Lung (tissue), 12 donors: Measurements from ENCODE around the gene CNKSR1. TPM values are rescaled to one million over a fixed set of nuclear protein-coding genes. Genes with fewer than 3 reads are reported as not detected.
A peak's percentile ranks its signal among the peaks of the same experiment; 100 is the strongest.

ENCODE experiments used
- ATAC-seq: fragments of 200-7000 bp; cut with Tn5 transposase; one replicate; pipeline ENCODE4 v1.9.1; 2020; ENCODE audit warnings: moderate number of reproducible peaks; ENCODE audit not compliant: insufficient read depth, low FRiP score
- DNase-seq, 3 donors: peaks; one replicate each; pipeline ENCODE4 v3.0.0-alpha.2; 2013 to 2017
- H3K27ac ChIP-seq, 2 donors: one replicate each; pipeline ENCODE4 v1.5.1; 2013; ENCODE audit warnings: mild to moderate bottlenecking in 2 of 2, moderate library complexity in 2 of 2, control low read depth in 1 of 2, inconsistent platforms in 1 of 2, low read depth in 1 of 2, low read length in 1 of 2
- H3K27me3 ChIP-seq, 3 donors: one replicate each; pipeline ENCODE4 v1.5.1; 2013; ENCODE audit warnings: low read length in 2 of 3; ENCODE audit not compliant: control insufficient read depth in 3 of 3, insufficient read depth in 3 of 3
- H3K36me3 ChIP-seq, 4 donors: one replicate each; pipeline ENCODE4 v1.5.1; 2013; ENCODE audit warnings: low read length in 4 of 4, mild to moderate bottlenecking in 1 of 4, moderate library complexity in 1 of 4; ENCODE audit not compliant: control insufficient read depth in 4 of 4, insufficient read depth in 4 of 4
- H3K4me1 ChIP-seq, 5 donors: one replicate each; pipeline ENCODE4 v1.5.1; 2013; ENCODE audit warnings: low read length in 5 of 5, mild to moderate bottlenecking in 2 of 5, moderate library complexity in 1 of 5; ENCODE audit not compliant: control insufficient read depth in 5 of 5, insufficient read depth in 5 of 5
- H3K4me3 ChIP-seq: one replicate; pipeline ENCODE4 v1.5.1; 2013; ENCODE audit warnings: mild to moderate bottlenecking, control low read depth, moderate library complexity
- H3K9ac ChIP-seq, 2 donors: one replicate each; pipeline ENCODE4 v1.5.1; 2013; ENCODE audit warnings: low read length in 2 of 2, control low read depth in 1 of 2; ENCODE audit not compliant: insufficient read depth in 1 of 2
- H3K9me3 ChIP-seq, 4 donors: one replicate each; pipeline ENCODE4 v1.5.1; 2013; ENCODE audit warnings: low read length in 3 of 4, mild to moderate bottlenecking in 1 of 4, moderate library complexity in 1 of 4; ENCODE audit not compliant: control insufficient read depth in 4 of 4, insufficient read depth in 3 of 4
- CTCF ChIP-seq: IDR thresholded peaks from 2 replicates; pipeline ENCODE4 v1.5.1; 2012; ENCODE audit warnings: mild to moderate bottlenecking; ENCODE audit errors: control extremely low read depth, extremely low read depth
- WGBS, 2 donors: extraction: QIAGEN DNeasy Blood & Tissue Kit; methylation state at CpG; one replicate each; pipeline ENCODE4 v1.1.7; 2013; 5-methylcytosine and 5-hydroxymethylcytosine counted together
- polyA plus RNA-seq, 2 donors: library from polyadenylated mRNA; stranded (reverse); fragments of 200-250 nt; gene quantifications; one replicate each; pipeline ENCODE4 v1.2.1, GENCODE V29; 2013
- total RNA-seq, 2 donors: library from RNA; depleted of rRNA in 1 of 2; stranded (reverse); fragments of >200 nt in 1 of 2; gene quantifications; one replicate each; pipeline ENCODE4 v1.2.1, GENCODE V29; 2014 to 2021
- donor health status: control.
- donor health status: control.
- donor health status: Bipolar disorder and iron deficiency.
- donor health status: healthy.
- donor health status: DM: yes; HTN: yes; CAD: no.

CNKSR1 gene
- total and polyA plus RNA-seq, 4 donors: 10.8 to 34.7 (median 28.3) TPM

GRCh38 chr1:26234644-26235370, 57.5 kb downstream of the CNKSR1 start:
- peak overlapping the region; percentile 90 to 93 for H3K9ac ChIP-seq
- peaks cover 0 to 10% (median 4%) of the 10 kb centered on the region in 5 donors for H3K4me1 ChIP-seq
- ATAC-seq: no peak
- peak overlapping the region; percentile 57 for H3K4me3 ChIP-seq
- no peaks in the 10 kb centered on the region for H3K27me3 ChIP-seq
- H3K36me3 ChIP-seq: peaks cover 0 to 4% (median 0%) of the 10 kb centered on the region in 4 donors
- TF ChIP-seq CTCF: no peak
- H3K27ac ChIP-seq: peak overlapping the region; percentile 88 to 95
- H3K9me3 ChIP-seq: no peaks in the 10 kb centered on the region
- peak; percentile 20 to 43 (median 39) for DNase-seq
- WGBS, 2 donors: 2 to 3% methylated on average over 30 of the region's 30 CpGs

GRCh38 chr1:26237230-26237966, 60.1 kb downstream of the CNKSR1 start:
- DNase-seq (no peak), ATAC-seq (no peak)
- no peak for TF ChIP-seq CTCF
- peaks cover 0 to 4% (median 0%) of the 10 kb centered on the region in 4 donors for H3K36me3 ChIP-seq
- H3K4me3 ChIP-seq: no peak overlapping the region
- no peaks in the 10 kb centered on the region for H3K27me3 ChIP-seq
- peak overlapping the region in 1 of 2 donors; percentile 37 for H3K27ac ChIP-seq
- H3K4me1 ChIP-seq: peaks cover 0 to 10% (median 4%) of the 10 kb centered on the region in 5 donors
- no peak overlapping the region for H3K9ac ChIP-seq
- H3K9me3 ChIP-seq: no peaks in the 10 kb centered on the region
- WGBS, 2 donors: 46 to 64% methylated on average over 6 of the region's 6 CpGs

Other genes with a start within 250 kb of the CNKSR1 start
- gene PAFAH2, start 179.4 kb upstream of the CNKSR1 start, total RNA-seq: 10 to 100 TPM; 10.6 to 15.2 TPM
- gene PAFAH2, start 179.4 kb upstream of the CNKSR1 start, polyA plus RNA-seq: 1 to 10 TPM; 6.5 to 7.6 TPM
- under 1 TPM; 0.43 to 0.63 TPM for gene EXTL1, start 155.7 kb upstream of the CNKSR1 start, total RNA-seq
- gene EXTL1, start 155.7 kb upstream of the CNKSR1 start, polyA plus RNA-seq: under 1 TPM; 0.08 to 0.18 TPM
- under 1 TPM; 0.40 to 0.51 TPM for gene SLC30A2, start 131.4 kb upstream of the CNKSR1 start, total RNA-seq
- under 1 TPM; 0.02 to 0.08 TPM for gene SLC30A2, start 131.4 kb upstream of the CNKSR1 start, polyA plus RNA-seq
- gene TRIM63, start 109.9 kb upstream of the CNKSR1 start, total RNA-seq: under 1 TPM; 0.25 to 0.31 TPM
- gene TRIM63, start 109.9 kb upstream of the CNKSR1 start, polyA plus RNA-seq: under 1 TPM; 0.12 to 0.14 TPM
- gene PDIK1L, start 65.7 kb upstream of the CNKSR1 start, total RNA-seq: 10 to 100 TPM in 1 of 2 donors, 1 to 10 TPM in 1; 9.8 to 15.4 TPM
- gene PDIK1L, start 65.7 kb upstream of the CNKSR1 start, polyA plus RNA-seq: 1 to 10 TPM; 2.9 TPM
- 1 to 10 TPM; 1.1 to 3.2 TPM for gene FAM110D, start 18.4 kb upstream of the CNKSR1 start, total RNA-seq
- 1 to 10 TPM; 3.1 to 3.4 TPM for gene FAM110D, start 18.4 kb upstream of the CNKSR1 start, polyA plus RNA-seq
- not detected for gene C1orf232, start 8.5 kb upstream of the CNKSR1 start, total RNA-seq
- not detected for gene C1orf232, start 8.5 kb upstream of the CNKSR1 start, polyA plus RNA-seq
- gene ZNF593, start 7.6 kb upstream of the CNKSR1 start, total RNA-seq: 10 to 100 TPM; 19.7 to 32.8 TPM
- 100 to 1,000 TPM in 1 of 2 donors, 10 to 100 TPM in 1; 90.4 to 140 TPM for gene ZNF593, start 7.6 kb upstream of the CNKSR1 start, polyA plus RNA-seq
- gene ZNF593OS, start 5.7 kb upstream of the CNKSR1 start, total RNA-seq: not detected
- gene ZNF593OS, start 5.7 kb upstream of the CNKSR1 start, polyA plus RNA-seq: under 1 TPM; 0.29 to 0.65 TPM
- gene CATSPER4, start 13.1 kb downstream of the CNKSR1 start, total RNA-seq: not detected
- gene CATSPER4, start 13.1 kb downstream of the CNKSR1 start, polyA plus RNA-seq: not detected
- 10 to 100 TPM in 1 of 2 donors, 1 to 10 TPM in 1; 9.1 to 10.8 TPM for gene CEP85, start 56.7 kb downstream of the CNKSR1 start, total RNA-seq
- gene CEP85, start 56.7 kb downstream of the CNKSR1 start, polyA plus RNA-seq: 1 to 10 TPM; 5.4 to 6.4 TPM
- gene SH3BGRL3, start 102.6 kb downstream of the CNKSR1 start, total RNA-seq: 100 to 1,000 TPM in 1 of 2 donors, 10 to 100 TPM in 1; 17.2 to 317 TPM
- 100 to 1,000 TPM; 349 to 437 TPM for gene SH3BGRL3, start 102.6 kb downstream of the CNKSR1 start, polyA plus RNA-seq
- 10 to 100 TPM; 20.1 to 82.1 TPM for gene UBXN11, start 129.1 kb downstream of the CNKSR1 start, total RNA-seq
- gene UBXN11, start 129.1 kb downstream of the CNKSR1 start, polyA plus RNA-seq: 10 to 100 TPM; 43.2 to 66.6 TPM
- 100 to 1,000 TPM in 1 of 2 donors, 1 to 10 TPM in 1; 6.8 to 238 TPM for gene CD52, start 140.5 kb downstream of the CNKSR1 start, total RNA-seq
- 100 to 1,000 TPM; 402 to 600 TPM for gene CD52, start 140.5 kb downstream of the CNKSR1 start, polyA plus RNA-seq
- 1 to 10 TPM in 1 of 2 donors, under 1 TPM in 1; 0.37 to 3.8 TPM for gene CRYBG2, start 176.6 kb downstream of the CNKSR1 start, total RNA-seq
- gene CRYBG2, start 176.6 kb downstream of the CNKSR1 start, polyA plus RNA-seq: 1 to 10 TPM; 1.5 to 7.7 TPM
- gene ZNF683, start 195.3 kb downstream of the CNKSR1 start, total RNA-seq: under 1 TPM in 1 of 2 donors, not detected in 1; 0.40 TPM
- gene ZNF683, start 195.3 kb downstream of the CNKSR1 start, polyA plus RNA-seq: under 1 TPM; 0.17 to 0.55 TPM
- gene LIN28A, start 233.3 kb downstream of the CNKSR1 start, total RNA-seq: under 1 TPM in 1 of 2 donors, not detected in 1; 0.80 TPM
- gene LIN28A, start 233.3 kb downstream of the CNKSR1 start, polyA plus RNA-seq: not detected